Liver (tissue), 9 donors: ENCODE measurements around the gene ARHGAP35. TPM values are rescaled to one million over a fixed set of nuclear protein-coding genes. Genes with fewer than 3 reads are reported as not detected.
A peak's percentile ranks its signal among the peaks of the same experiment; 100 is the strongest.

Source experiments
- DNase-seq: peaks from one replicate; pipeline ENCODE4 v3.0.0-alpha.2; 2017; ENCODE audit warnings: low spot score
- H3K27ac ChIP-seq, 2 donors: one replicate each; pipeline ENCODE4 v1.7.0; 2013; ENCODE audit warnings: inconsistent platforms in 2 of 2, low read length in 2 of 2, control low read depth in 1 of 2, low read depth in 1 of 2, mild to moderate bottlenecking in 1 of 2
- H3K27me3 ChIP-seq, 4 donors: one replicate each; pipeline versions ENCODE4 v1.6.1 to v1.7.0; 2013; ENCODE audit warnings: low read length in 3 of 4, inconsistent platforms in 1 of 4, mild to moderate bottlenecking in 1 of 4, moderate library complexity in 1 of 4; ENCODE audit not compliant: control insufficient read depth in 4 of 4, insufficient read depth in 4 of 4
- H3K36me3 ChIP-seq, 4 donors: one replicate each; pipeline versions ENCODE4 v1.6.1 to v1.7.0; 2013; ENCODE audit warnings: low read length in 3 of 4, mild to moderate bottlenecking in 3 of 4, low read depth in 1 of 4, moderate library complexity in 1 of 4; ENCODE audit not compliant: control insufficient read depth in 4 of 4, insufficient read depth in 3 of 4
- H3K4me1 ChIP-seq, 4 donors: one replicate each; pipeline versions ENCODE4 v1.6.1 to v1.7.0; 2013; ENCODE audit warnings: low read length in 3 of 4, mild to moderate bottlenecking in 3 of 4, moderate library complexity in 1 of 4; ENCODE audit not compliant: control insufficient read depth in 4 of 4, insufficient read depth in 4 of 4
- H3K4me3 ChIP-seq, 3 donors: one replicate each; pipeline versions ENCODE4 v1.6.1 to v1.7.0; 2013; ENCODE audit warnings: low read length in 3 of 3, control low read depth in 1 of 3, low read depth in 1 of 3, mild to moderate bottlenecking in 1 of 3
- H3K9ac ChIP-seq, 2 donors: one replicate each; pipeline ENCODE4 v1.7.0; 2013; ENCODE audit warnings: low read length in 2 of 2, mild to moderate bottlenecking in 2 of 2, moderate library complexity in 2 of 2, control low read depth in 1 of 2, low read depth in 1 of 2
- H3K9me3 ChIP-seq, 4 donors: one replicate each; pipeline versions ENCODE4 v1.6.1 to v1.7.0; 2013; ENCODE audit warnings: low read length in 3 of 4; ENCODE audit not compliant: control insufficient read depth in 4 of 4
- ATF3 ChIP-seq: IDR thresholded peaks from 2 replicates; pipeline ENCODE4 v1.6.1; 2016; ENCODE audit warnings: antibody characterized with exemption
- CTCF ChIP-seq: fragments of 150-350 bp; IDR thresholded peaks from 2 replicates; pipeline ENCODE4 v1.5.1; 2017; ENCODE audit warnings: improper control_type of control experiment, low read depth, low read length; ENCODE audit not compliant: missing input control
- FOXA2 ChIP-seq: IDR thresholded peaks from 2 replicates; pipeline ENCODE4 v1.6.1; 2016; ENCODE audit warnings: antibody characterized with exemption
- GABPA ChIP-seq, 2 donors: IDR thresholded peaks in 1 of 2; conservative IDR thresholded peaks in 1 of 2; 2 replicates each; pipeline ENCODE4 v1.6.1; 2016; ENCODE audit warnings: antibody characterized with exemption in 2 of 2, mild to moderate bottlenecking in 1 of 2, moderate library complexity in 1 of 2
- HNF4A ChIP-seq, 2 donors: conservative IDR thresholded peaks; 2 replicates each; pipeline ENCODE4 v1.6.1; 2016; ENCODE audit warnings: antibody characterized with exemption in 2 of 2, mild to moderate bottlenecking in 2 of 2
- HNF4G ChIP-seq: IDR thresholded peaks from 2 replicates; pipeline ENCODE4 v1.6.1; 2016; ENCODE audit warnings: antibody characterized with exemption
- JUND ChIP-seq, 2 donors: IDR thresholded peaks; 2 replicates each; pipeline ENCODE4 v1.6.1; 2016; ENCODE audit warnings: antibody characterized with exemption in 2 of 2
- NR2F2 ChIP-seq: IDR thresholded peaks from 2 replicates; pipeline ENCODE4 v1.6.1; 2016; ENCODE audit warnings: antibody characterized with exemption
- RAD21 ChIP-seq, 2 donors: IDR thresholded peaks; 2 replicates each; pipeline ENCODE4 v1.6.1; 2016; ENCODE audit warnings: antibody characterized with exemption in 2 of 2, mild to moderate bottlenecking in 2 of 2
- REST ChIP-seq: IDR thresholded peaks from 2 replicates; pipeline ENCODE4 v1.6.1; 2016; ENCODE audit warnings: antibody characterized with exemption, mild to moderate bottlenecking
- RXRA ChIP-seq, 2 donors: IDR thresholded peaks; 2 replicates each; pipeline ENCODE4 v1.6.1; 2017 to 2018; ENCODE audit warnings: antibody characterized with exemption in 2 of 2, mild to moderate bottlenecking in 1 of 2
- SP1 ChIP-seq: IDR thresholded peaks from 2 replicates; pipeline ENCODE4 v1.6.1; 2018; ENCODE audit warnings: antibody characterized with exemption, mild to moderate bottlenecking
- TAF1 ChIP-seq: conservative IDR thresholded peaks from 2 replicates; pipeline ENCODE4 v1.6.1; 2016; ENCODE audit warnings: antibody characterized with exemption, mild to moderate bottlenecking
- YY1 ChIP-seq: IDR thresholded peaks from 2 replicates; pipeline ENCODE4 v1.6.1; 2016; ENCODE audit warnings: antibody characterized with exemption, mild to moderate bottlenecking
- WGBS: extraction: QIAGEN DNeasy Blood & Tissue Kit; methylation state at CpG from one replicate; pipeline ENCODE4 v1.1.7; 2013; 5-methylcytosine and 5-hydroxymethylcytosine counted together
- polyA plus RNA-seq, 2 donors: library from polyadenylated mRNA; stranded (reverse) in 1 of 2; unstranded in 1 of 2; fragments of 200-250 nt in 1 of 2; fragments of >200 nt in 1 of 2; fragmentation: Nextera tagmentation in 1 of 2; extraction: Ambion mirVana in 1 of 2; gene quantifications; one replicate each; pipeline versions ENCODE4 v1.2.1 to v1.2.3, GENCODE V29; 2013 to 2015
- total RNA-seq, 2 donors: library from RNA; depleted of rRNA; stranded (reverse); fragments of >200 nt; gene quantifications; one replicate each; pipeline ENCODE4 v1.2.3, GENCODE V29; 2014
- TF ChIP-seq, protein P1 (sequence below): IDR thresholded peaks from 2 replicates; pipeline ENCODE4 v1.6.1; 2016; ENCODE audit warnings: antibody characterized with exemption
- TF ChIP-seq, protein P2 (sequence below): IDR thresholded peaks from 2 replicates; pipeline ENCODE4 v1.6.1; 2016; ENCODE audit warnings: antibody characterized with exemption
- donor health status: healthy.
- donor health status: healthy.
- donor health status: healthy.
- donor health status: healthy.
- donor health status: healthy.

Gene ARHGAP35
- total and polyA plus RNA-seq, 4 donors: 15.5 to 49.2 (median 21.7) TPM

GRCh38 chr19:46862974-46863632, 2.3 kb downstream of the ARHGAP35 start:
- H3K36me3 ChIP-seq: no peaks in the 10 kb centered on the region
- DNase-seq: no peak
- no peaks in the 10 kb centered on the region for H3K9me3 ChIP-seq
- H3K4me1 ChIP-seq: peaks cover 12 to 67% (median 51%) of the 10 kb centered on the region in 4 donors
- peak overlapping the region; percentile 99 to 100 for H3K27ac ChIP-seq
- no peaks in the 10 kb centered on the region for H3K27me3 ChIP-seq
- H3K9ac ChIP-seq: peak overlapping the region; percentile 89 to 95
- H3K4me3 ChIP-seq: peak overlapping the region; percentile 11 to 78 (median 73)
- 42% methylated on average over 4 of the region's 4 CpGs for WGBS
- TF ChIP-seq, protein P1, sequence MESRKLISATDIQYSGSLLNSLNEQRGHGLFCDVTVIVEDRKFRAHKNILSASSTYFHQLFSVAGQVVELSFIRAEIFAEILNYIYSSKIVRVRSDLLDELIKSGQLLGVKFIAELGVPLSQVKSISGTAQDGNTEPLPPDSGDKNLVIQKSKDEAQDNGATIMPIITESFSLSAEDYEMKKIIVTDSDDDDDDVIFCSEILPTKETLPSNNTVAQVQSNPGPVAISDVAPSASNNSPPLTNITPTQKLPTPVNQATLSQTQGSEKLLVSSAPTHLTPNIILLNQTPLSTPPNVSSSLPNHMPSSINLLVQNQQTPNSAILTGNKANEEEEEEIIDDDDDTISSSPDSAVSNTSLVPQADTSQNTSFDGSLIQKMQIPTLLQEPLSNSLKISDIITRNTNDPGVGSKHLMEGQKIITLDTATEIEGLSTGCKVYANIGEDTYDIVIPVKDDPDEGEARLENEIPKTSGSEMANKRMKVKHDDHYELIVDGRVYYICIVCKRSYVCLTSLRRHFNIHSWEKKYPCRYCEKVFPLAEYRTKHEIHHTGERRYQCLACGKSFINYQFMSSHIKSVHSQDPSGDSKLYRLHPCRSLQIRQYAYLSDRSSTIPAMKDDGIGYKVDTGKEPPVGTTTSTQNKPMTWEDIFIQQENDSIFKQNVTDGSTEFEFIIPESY: no peak
- TF ChIP-seq TAF1 (no peak), GABPA (IDR thresholded peaks at IDR 0.05 in 1 of 2, conservative IDR thresholded peaks at IDR 0.05 in 1 of 2) (no peak), HNF4G (no peak), CTCF (no peak), YY1 (no peak), FOXA2 (no peak), NR2F2 (no peak)
- TF ChIP-seq, protein P2, sequence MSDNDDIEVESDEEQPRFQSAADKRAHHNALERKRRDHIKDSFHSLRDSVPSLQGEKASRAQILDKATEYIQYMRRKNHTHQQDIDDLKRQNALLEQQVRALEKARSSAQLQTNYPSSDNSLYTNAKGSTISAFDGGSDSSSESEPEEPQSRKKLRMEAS: no peak

- peak overlapping the region; percentile 99 to 100 for H3K27ac ChIP-seq
- no peaks in the 10 kb centered on the region for H3K27me3 ChIP-seq
- no peak for DNase-seq
- no peak for TF ChIP-seq ATF3
- TF ChIP-seq HNF4A (conservative IDR thresholded peaks at IDR 0.05): peak; percentile 34 to 51
- TF ChIP-seq HNF4G: peak; percentile 6
- TF ChIP-seq SP1: peak; percentile 28
- TF ChIP-seq, protein P2: no peak
- TF ChIP-seq REST: peak; percentile 30
- TF ChIP-seq RAD21 (IDR thresholded peaks at IDR 0.05): peak; percentile 28 to 57
- peak; percentile 12 for TF ChIP-seq TAF1
- peak; percentile 89 for TF ChIP-seq YY1
- TF ChIP-seq JUND (IDR thresholded peaks at IDR 0.05): peak in 1 of 2 donors; percentile 24
- TF ChIP-seq RXRA (IDR thresholded peaks at IDR 0.05): peak in 1 of 2 donors; percentile 24
- H3K9me3 ChIP-seq: no peaks in the 10 kb centered on the region
- H3K36me3 ChIP-seq: no peaks in the 10 kb centered on the region
- H3K9ac ChIP-seq: peak overlapping the region; percentile 53 to 79
- peak overlapping the region in 2 of 3 donors; percentile 73 to 78 for H3K4me3 ChIP-seq
- WGBS: 11% methylated on average over 6 of the region's 6 CpGs
- H3K4me1 ChIP-seq: peaks cover 14 to 72% (median 51%) of the 10 kb centered on the region in 4 donors
These were observed 3.2 kb downstream of the ARHGAP35 start for GRCh38 chr19:46863818-46864629.
